ENCODE data around the gene CDK1. TPM values are rescaled to one million over a fixed set of nuclear protein-coding genes. Genes with fewer than 3 reads are reported as not detected.

Gene CDK1
- total RNA-seq: 100 to 1,000 TPM in 1 of 2 donors, 10 to 100 TPM in 1; 53.3 to 109 TPM

DNA sequence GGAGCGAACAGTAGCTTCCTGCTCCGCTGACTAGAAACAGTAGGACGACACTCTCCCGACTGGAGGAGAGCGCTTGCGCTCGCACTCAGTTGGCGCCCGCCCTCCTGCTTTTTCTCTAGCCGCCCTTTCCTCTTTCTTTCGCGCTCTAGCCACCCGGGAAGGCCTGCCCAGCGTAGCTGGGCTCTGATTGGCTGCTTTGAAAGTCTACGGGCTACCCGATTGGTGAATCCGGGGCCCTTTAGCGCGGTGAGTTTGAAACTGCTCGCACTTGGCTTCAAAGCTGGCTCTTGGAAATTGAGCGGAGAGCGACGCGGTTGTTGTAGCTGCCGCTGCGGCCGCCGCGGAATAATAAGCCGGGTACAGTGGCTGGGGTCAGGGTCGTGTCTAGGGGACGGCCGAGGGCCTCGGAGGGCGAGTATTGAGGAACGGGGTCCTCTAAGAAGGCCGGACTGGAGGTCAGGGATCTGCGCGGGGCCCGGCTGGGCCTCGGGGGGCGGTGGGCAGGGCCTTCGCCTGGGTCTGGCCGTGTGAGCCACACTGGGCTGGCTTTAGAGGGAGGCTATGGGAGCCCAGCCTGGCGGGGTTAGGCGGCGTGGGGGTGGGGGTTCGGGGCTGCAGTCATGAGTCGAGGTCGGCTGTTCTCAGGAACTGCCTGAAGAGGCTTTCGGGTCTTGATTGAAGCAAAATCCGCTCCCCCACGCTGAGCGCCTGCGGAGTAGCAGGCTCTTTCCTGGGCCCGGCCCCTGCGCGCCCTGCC, at the start of gene CDK1:
Gene CDK1, plus strand, starts transcription at position 265 of the 757 bp plus-strand sequence. CDS start 1,688 bp downstream, outside the sequence.

Other genes with a start within 250 kb of the CDK1 start
- gene RHOBTB1, start 165.7 kb downstream of the CDK1 start, total RNA-seq: 10 to 100 TPM; 17.6 to 25.8 TPM

Measured in melanocyte of skin (primary cell).